ENCODE data around the gene TNFRSF1A.

Gene TNFRSF1A

GRCh38 chr12:6377667-6377994 is 35.8 kb upstream of the TNFRSF1A start:
- no peak for DNase-seq
- Mint-ChIP-seq H3K27me3 (peaks cover 13% of the 10 kb centered on the region), H3K9me3 (no peaks in the 10 kb centered on the region), H3K4me1 (ENCODE audit: low read depth) (peaks cover 30% of the 10 kb centered on the region), H3K36me3 (ENCODE audit: low read depth) (no peaks in the 10 kb centered on the region), H3K27ac (peak overlapping the region; percentile 31), H3K4me3 (peak overlapping the region; percentile 48)

- Mint-ChIP-seq H3K4me1 (ENCODE audit: low read depth) (peaks cover 36% of the 10 kb centered on the region), H3K4me3 (peak overlapping the region; percentile 48), H3K27ac (peak overlapping the region; percentile 35), H3K9me3 (no peaks in the 10 kb centered on the region), H3K36me3 (ENCODE audit: low read depth) (no peaks in the 10 kb centered on the region), H3K27me3 (peaks cover 7% of the 10 kb centered on the region)
- DNase-seq: no peak
Observed at GRCh38 chr12:6376870-6377666, 35.2 kb upstream of the TNFRSF1A start.

- no peaks in the 10 kb centered on the region for H3K27me3 Mint-ChIP-seq
- peaks cover 37% of the 10 kb centered on the region for H3K4me1 Mint-ChIP-seq (ENCODE audit: low read depth)
- peak overlapping the region; percentile 35 for H3K27ac Mint-ChIP-seq
- H3K36me3 Mint-ChIP-seq (ENCODE audit: low read depth): no peaks in the 10 kb centered on the region
- DNase-seq: no peak
- H3K4me3 Mint-ChIP-seq: peak overlapping the region; percentile 48
- no peaks in the 10 kb centered on the region for H3K9me3 Mint-ChIP-seq
Observed at GRCh38 chr12:6376079-6376869, 34.4 kb upstream of the TNFRSF1A start.

GRCh38 chr12:6375269-6376078 is 33.6 kb upstream of the TNFRSF1A start, which contains the start of gene SCNN1A:
SCNN1A (minus strand) TSS chr12:6375563; CDS start chr12:6374783, 780 bp downstream.
- no peaks in the 10 kb centered on the region for H3K9me3 Mint-ChIP-seq
- peak within 1 kb of the TSS; percentile 35 for H3K27ac Mint-ChIP-seq
- H3K36me3 Mint-ChIP-seq (ENCODE audit: low read depth): no peaks in the 10 kb centered on the region
- no peaks in the 10 kb centered on the region for H3K27me3 Mint-ChIP-seq
- DNase-seq: no peak
- peak within 1 kb of the TSS; percentile 48 for H3K4me3 Mint-ChIP-seq
- H3K4me1 Mint-ChIP-seq (ENCODE audit: low read depth): peaks cover 43% of the 10 kb centered on the region

- H3K27me3 Mint-ChIP-seq: no peaks in the 10 kb centered on the region
- peaks cover 43% of the 10 kb centered on the region for H3K4me1 Mint-ChIP-seq (ENCODE audit: low read depth)
- DNase-seq: no peak
- H3K9me3 Mint-ChIP-seq: no peaks in the 10 kb centered on the region
- H3K4me3 Mint-ChIP-seq: no peak overlapping the region
- no peaks in the 10 kb centered on the region for H3K36me3 Mint-ChIP-seq (ENCODE audit: low read depth)
- H3K27ac Mint-ChIP-seq: no peak overlapping the region
Observed at GRCh38 chr12:6374786-6375160, 32.9 kb upstream of the TNFRSF1A start.

- Mint-ChIP-seq H3K36me3 (ENCODE audit: low read depth) (no peaks in the 10 kb centered on the region), H3K9me3 (no peaks in the 10 kb centered on the region), H3K4me3 (no peak overlapping the region), H3K27ac (no peak overlapping the region), H3K4me1 (ENCODE audit: low read depth) (peaks cover 43% of the 10 kb centered on the region), H3K27me3 (no peaks in the 10 kb centered on the region)
- DNase-seq: no peak
Observed at GRCh38 chr12:6374028-6374785, 32.3 kb upstream of the TNFRSF1A start.

- no peaks in the 10 kb centered on the region for H3K9me3 Mint-ChIP-seq
- H3K27me3 Mint-ChIP-seq: no peaks in the 10 kb centered on the region
- DNase-seq: no peak
- H3K4me1 Mint-ChIP-seq (ENCODE audit: low read depth): peaks cover 49% of the 10 kb centered on the region
- peak overlapping the region; percentile 83 for H3K27ac Mint-ChIP-seq
- H3K4me3 Mint-ChIP-seq: no peak overlapping the region
- H3K36me3 Mint-ChIP-seq (ENCODE audit: low read depth): no peaks in the 10 kb centered on the region
Observed at GRCh38 chr12:6373022-6373787, 31.3 kb upstream of the TNFRSF1A start.

GRCh38 chr12:6372403-6373003 is 30.6 kb upstream of the TNFRSF1A start:
- Mint-ChIP-seq H3K9me3 (no peaks in the 10 kb centered on the region), H3K27me3 (no peaks in the 10 kb centered on the region), H3K4me1 (ENCODE audit: low read depth) (peaks cover 53% of the 10 kb centered on the region), H3K27ac (peak overlapping the region; percentile 83), H3K36me3 (ENCODE audit: low read depth) (no peaks in the 10 kb centered on the region), H3K4me3 (no peak overlapping the region)
- DNase-seq: no peak

GRCh38 chr12:6370994-6371754 is 29.3 kb upstream of the TNFRSF1A start:
- peaks cover 45% of the 10 kb centered on the region for H3K4me1 Mint-ChIP-seq (ENCODE audit: low read depth)
- no peaks in the 10 kb centered on the region for H3K27me3 Mint-ChIP-seq
- no peak for DNase-seq
- H3K9me3 Mint-ChIP-seq: no peaks in the 10 kb centered on the region
- H3K36me3 Mint-ChIP-seq (ENCODE audit: low read depth): no peaks in the 10 kb centered on the region
- H3K27ac Mint-ChIP-seq: peak overlapping the region; percentile 84
- no peak overlapping the region for H3K4me3 Mint-ChIP-seq

GRCh38 chr12:6370576-6370935 is 28.7 kb upstream of the TNFRSF1A start:
- H3K36me3 Mint-ChIP-seq (ENCODE audit: low read depth): no peaks in the 10 kb centered on the region
- no peak for DNase-seq
- H3K4me1 Mint-ChIP-seq (ENCODE audit: low read depth): peaks cover 40% of the 10 kb centered on the region
- H3K4me3 Mint-ChIP-seq: no peak overlapping the region
- no peaks in the 10 kb centered on the region for H3K27me3 Mint-ChIP-seq
- no peak overlapping the region for H3K27ac Mint-ChIP-seq
- no peaks in the 10 kb centered on the region for H3K9me3 Mint-ChIP-seq

GRCh38 chr12:6369916-6370575 is 28.2 kb upstream of the TNFRSF1A start:
- Mint-ChIP-seq H3K27me3 (no peaks in the 10 kb centered on the region), H3K9me3 (no peaks in the 10 kb centered on the region), H3K36me3 (ENCODE audit: low read depth) (no peaks in the 10 kb centered on the region), H3K27ac (no peak overlapping the region), H3K4me1 (ENCODE audit: low read depth) (peaks cover 40% of the 10 kb centered on the region), H3K4me3 (no peak overlapping the region)
- DNase-seq: no peak

- no peaks in the 10 kb centered on the region for H3K27me3 Mint-ChIP-seq
- no peak for DNase-seq
- H3K36me3 Mint-ChIP-seq (ENCODE audit: low read depth): no peaks in the 10 kb centered on the region
- no peaks in the 10 kb centered on the region for H3K9me3 Mint-ChIP-seq
- H3K4me3 Mint-ChIP-seq: no peak overlapping the region
- H3K27ac Mint-ChIP-seq: peak overlapping the region; percentile 41
- H3K4me1 Mint-ChIP-seq (ENCODE audit: low read depth): peaks cover 42% of the 10 kb centered on the region
Observed at GRCh38 chr12:6368906-6369525, 27.1 kb upstream of the TNFRSF1A start.
